SHP77 (cell line): ENCODE measurements around the gene MYRF.

Experiments used
- DNase-seq, 2 experiments: peaks; one replicate each; lab custom pipeline; 2025; lab: John Stamatoyannopoulos, UW

Gene MYRF

DNA sequence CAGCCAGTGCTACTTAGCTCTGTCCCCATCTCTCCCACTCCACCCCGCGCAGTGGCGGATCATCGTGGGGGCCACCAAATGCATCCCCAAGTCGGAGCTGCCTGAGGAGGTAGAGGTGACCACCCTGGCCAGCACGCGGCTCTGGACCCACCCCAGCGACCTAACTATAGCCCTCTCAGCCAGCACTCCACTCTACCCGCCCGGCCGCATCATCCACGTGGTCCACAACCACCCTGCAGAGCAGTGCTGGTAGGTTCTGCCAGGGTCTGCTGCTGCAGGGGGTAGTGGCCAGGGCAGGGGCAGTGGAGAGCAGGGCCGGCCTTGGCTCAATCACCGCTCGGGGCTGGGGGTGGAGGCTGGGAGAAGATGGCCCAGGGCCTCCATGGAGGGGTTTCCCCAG is 13.0 kb upstream of the MYRF start:
- DNase-seq, result no peak

DNA sequence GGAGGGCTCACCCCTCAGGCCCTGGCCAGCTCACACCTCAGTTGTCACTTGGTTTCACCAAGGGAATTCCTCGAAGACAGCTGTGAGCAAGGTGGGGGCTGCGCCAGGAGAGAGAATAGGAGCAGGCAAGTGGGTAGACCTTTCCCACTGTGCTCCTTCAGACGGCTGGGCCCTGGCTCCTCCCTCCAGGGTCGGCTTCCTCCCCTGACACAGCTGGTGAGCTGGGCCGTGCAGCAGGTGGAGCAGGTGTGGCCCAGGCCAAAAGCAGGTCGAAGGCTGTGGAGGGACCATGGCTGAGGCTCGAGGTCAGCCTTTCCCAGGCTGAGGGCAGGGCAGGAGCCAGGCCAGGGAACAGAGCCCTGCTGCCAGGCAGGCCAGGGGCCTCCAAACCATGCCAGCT is 12.5 kb upstream of the MYRF start:
- no peak for DNase-seq

DNA sequence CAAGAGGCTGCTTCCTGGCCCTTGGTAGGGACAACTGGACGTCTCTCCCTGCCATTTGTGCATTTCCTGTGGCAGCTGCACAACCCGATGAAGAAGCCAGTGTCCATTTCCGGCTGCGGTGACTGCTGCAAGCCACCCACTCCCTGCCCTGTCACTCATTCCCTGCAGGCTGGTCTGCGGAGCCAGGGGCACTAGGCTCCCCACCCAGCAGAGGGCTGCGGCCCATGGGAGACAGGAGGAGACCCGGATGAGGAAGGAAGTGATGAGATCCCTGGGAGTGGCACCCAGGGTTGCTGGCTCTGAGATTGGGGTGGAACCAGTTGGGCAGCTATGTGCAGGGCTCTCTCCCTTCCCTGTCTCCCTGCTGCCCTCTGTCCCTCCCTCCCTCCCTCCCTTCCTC is 10.0 kb upstream of the MYRF start:
- DNase-seq, result no peak

DNA sequence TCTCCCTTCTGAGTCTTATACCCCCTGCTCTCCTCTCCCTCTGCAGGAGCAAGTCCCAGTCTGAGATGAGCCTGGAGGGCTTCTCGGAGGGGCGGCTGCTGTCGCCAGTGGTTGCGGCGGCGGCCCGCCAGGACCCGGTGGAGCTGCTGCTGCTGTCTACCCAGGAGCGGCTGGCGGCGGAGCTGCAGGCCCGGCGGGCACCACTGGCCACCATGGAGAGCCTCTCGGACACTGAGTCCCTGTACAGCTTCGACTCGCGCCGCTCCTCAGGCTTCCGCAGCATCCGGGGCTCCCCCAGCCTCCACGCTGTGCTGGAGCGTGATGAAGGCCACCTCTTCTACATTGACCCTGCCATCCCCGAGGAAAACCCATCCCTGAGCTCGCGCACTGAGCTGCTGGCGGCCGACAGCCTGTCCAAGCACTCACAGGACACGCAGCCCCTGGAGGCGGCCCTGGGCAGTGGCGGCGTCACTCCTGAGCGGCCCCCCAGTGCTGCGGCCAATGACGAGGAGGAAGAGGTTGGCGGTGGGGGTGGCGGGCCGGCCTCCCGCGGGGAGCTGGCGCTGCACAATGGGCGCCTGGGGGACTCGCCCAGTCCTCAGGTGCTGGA is 8.8 kb upstream of the MYRF start:
- no peak for DNase-seq

DNA sequence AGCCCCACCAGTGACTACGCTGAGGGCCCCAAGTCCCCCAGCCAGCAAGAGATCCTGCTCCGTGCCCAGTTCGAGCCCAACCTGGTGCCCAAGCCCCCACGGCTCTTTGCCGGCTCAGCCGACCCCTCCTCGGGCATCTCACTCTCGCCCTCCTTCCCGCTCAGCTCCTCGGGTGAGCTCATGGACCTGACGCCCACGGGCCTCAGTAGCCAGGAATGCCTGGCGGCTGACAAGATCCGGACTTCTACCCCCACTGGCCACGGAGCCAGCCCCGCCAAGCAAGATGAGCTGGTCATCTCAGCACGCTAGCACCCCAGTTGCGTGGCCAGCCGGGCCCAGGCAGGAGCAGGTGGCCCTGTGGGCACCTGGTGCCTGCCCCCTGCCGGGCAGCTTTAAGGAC is 8.3 kb upstream of the MYRF start:
- DNase-seq, result no peak

DNA sequence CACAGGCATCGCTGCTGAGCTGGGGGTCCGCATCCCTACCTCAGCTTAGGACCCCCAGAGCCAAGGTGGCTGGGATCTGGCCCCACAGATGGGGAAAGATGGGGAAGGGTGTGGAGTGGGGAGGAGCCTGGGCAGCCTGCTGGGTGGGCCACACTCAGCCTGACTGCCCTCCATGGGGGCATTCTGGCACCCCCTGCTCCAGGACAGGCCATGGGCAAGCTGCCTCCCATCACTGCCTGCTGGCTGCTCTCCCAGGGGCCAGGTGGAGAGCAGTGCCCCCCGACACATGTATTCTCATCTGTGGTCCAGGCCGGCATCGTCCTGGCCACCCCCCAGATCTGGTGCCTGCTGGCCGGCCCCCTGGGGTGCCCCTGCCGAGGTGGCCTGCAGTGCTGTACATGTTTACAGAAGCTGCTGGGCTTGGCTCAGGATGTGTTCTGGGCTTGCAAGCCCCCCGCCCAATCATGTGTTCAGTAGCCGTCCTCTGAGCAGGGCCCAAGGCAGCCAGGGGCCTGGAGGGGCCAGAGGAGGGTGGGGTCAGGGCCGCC is 7.8 kb upstream of the MYRF start:
- no peak for DNase-seq

DNA sequence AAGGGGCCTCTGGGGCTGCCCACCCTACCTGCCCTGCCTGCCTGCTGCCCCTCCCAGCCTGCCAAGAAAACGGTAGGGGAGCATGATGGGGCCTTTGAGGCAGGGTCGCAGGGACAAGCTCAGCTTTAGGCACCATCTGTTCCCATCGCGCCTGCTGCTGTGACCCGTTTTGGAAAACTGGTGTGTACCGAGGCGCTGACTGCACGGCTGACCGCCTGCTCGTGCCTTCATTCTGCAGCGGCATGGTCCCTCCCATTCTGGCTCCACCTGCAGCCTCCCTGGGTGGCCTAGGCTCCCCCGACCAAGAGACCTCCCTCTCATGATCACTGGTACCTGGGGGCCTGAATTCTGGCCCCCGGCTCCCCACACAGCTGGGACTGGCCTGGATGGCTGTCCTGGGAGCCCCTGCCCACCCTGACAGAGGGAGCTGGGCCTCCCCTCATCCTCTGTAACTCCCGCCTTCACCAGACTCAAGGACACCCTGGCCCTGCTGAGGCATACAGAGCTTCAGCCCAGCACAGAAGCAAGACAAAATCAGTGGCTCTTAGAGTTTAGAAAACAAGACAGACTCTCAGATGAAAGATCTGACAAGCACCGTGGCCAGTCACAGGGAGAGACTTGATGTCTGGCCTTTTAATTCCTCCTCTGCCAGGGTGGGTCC is 6.5 kb upstream of the MYRF start:
- DNase-seq, result no peak

DNA sequence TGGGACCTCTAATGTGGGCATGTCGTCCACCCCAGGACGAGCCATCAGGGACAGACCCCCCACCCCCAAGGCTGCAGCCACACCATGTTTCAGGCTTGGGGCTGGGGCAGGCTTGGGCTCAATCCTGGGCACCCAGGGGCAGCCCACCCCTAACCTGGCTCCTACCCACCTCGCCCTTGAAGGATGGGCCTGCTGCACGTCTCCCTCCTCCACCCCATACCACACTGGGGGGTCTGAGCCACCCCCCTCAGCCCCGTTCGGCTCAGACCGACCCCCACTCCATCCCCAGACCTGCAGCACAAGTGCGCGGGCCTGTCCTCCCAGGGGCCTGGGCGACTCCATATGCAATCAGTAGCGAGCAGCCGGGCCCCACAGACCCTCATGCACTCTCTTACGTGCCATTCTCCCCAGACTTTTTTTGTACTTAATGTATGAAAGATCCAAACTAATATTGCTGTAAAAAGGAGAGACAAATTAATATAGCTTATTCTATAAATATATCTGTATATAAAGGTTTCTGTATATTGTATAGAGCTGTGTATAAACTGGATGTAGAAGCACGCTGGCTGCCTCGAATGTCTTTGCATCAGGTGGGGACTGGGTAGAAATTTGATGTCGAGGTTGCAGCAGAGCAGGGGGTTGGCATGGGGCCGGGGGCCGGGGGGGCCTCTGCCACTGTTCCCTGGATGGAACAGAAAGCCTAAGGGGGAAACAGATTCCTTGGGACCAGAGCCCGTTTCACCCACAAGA is 5.8 kb upstream of the MYRF start:
- DNase-seq, result no peak

DNA sequence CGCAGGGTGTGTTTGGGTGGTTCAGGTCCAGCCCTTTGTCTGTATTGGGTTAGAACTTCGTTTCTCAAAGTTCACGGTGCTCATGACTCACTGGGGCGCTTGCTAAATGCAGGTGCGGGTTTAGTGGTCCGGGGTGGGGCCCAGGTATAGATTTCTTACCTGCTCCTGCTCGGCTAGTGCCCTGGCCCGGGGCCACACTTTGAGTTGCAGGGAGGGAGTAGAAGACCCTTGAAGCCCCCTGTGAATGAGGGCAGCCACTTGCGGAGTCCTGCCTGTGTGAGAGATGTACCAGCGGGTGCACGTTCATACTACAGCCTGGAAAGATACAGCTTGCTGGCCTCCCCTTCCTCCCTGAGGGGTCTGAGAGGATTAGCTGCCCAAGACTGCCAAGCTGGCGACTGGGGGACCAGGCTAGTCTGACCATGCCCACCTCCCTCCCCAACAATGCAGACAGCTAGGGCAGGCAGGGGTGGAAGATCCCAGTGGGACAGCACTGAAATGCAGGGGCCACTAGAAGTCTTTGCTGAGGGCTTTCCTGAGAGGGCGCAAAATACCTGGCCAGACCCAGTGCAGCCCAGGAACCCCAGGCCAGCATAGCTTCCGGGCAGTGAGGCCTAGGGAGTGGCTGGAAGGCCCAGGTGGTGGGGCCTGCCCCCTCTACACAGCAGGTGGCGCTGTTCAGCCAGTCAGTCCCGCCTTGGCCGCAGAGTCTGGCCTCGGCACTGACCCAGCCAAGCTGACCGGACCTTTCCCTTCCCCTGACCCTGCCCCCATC is 5.1 kb upstream of the MYRF start:
- peak; percentile 41 to 53 for DNase-seq

DNA sequence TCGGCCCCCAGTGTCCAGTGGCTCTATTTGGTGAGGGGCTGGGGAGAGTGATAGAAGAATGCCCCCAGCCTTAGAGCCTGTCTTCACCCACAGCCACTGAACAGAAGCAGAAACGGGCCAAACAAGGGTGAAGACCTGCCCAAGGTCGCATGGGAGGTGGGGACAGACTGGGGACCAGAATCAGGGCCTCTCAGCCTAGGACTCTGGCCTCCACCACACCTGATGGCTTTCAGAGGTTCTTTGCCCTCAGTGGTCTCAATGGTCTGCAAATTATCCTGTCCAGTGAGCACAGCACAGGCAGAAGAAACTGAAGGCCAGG is 4.5 kb upstream of the MYRF start:
- peak in 1 of 2 experiments; percentile 53 for DNase-seq

DNA sequence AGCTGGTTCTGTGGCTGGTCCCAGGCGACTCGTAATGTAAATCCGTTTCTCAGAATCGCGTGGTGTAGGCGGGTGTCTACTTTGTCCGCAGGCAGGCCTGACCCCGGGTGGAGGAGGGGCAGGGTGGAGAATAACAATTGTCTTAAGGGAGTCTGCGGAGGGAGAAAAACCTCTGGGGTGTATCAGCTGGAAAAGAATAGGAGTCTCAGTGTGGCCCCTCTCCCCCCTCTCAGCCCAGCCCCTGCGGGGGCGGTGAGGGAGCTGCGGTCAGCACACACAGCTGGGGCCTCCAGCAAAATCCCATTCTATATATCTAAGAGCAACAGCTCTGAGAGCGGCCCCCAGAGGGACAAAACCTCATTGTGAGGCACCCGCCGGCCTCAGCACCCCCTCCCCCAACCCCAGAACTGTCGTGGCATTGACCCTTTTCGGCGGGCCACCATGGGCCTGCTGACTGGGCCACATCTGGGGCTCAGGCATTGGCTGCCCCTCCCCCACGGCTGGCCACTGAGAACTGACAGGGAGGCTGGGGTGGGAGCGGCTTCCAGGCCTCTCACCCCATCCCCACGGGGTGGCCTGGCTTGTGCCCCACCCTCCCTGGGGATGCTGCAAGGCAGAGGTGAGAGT is 2.7 kb upstream of the MYRF start:
- DNase-seq, result no peak

DNA sequence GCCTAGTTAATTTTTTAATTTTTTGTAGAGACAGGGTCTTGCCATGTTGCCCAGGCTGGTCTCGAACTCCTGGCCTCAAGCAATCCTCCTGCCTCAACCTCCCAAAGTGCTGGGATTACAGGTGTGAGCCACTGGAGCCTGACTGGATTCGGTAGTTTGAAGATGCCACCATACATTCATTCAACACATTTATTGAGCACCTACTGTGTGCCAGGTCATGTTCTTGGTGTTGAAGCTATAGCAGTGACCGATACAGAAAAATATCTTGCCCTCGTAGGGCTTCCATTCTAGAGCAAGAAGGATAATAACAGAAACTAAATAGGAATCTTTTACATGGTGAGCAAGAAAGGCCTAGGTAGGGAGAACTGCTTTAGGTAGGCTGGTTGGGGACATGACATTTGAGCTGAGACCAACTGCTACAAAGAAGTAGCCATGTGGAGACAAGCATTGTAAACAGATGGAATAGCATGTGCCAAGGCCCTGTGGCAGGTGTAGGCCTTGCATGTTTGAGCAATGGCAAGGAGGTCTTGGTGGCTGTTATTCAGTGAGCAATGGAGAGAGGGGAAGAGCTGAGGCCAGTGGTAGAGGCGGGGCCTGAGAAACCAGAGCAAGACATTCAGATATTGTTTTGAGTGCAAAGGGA is 1.7 kb upstream of the MYRF start:
- DNase-seq, result no peak

DNA sequence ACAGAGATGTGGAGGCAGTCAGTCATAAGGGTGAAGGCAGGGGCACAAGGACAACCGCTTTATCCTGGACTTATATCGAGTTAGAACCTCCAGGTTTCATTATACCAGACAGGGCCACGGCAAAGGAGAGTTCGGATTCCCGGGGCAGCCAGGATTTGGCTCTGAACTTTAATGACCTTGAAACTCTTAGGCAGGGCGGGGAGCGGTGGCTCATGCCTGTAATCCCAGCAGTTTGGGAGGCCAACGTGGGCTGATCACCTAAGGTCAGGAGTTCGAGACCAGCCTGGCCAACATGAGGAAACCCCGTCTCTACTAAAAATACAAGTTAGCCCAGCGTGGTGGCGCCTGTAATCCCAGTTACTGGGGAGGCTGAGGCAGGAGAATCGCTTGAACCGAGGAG is 1.1 kb upstream of the MYRF start:
- no peak for DNase-seq

DNA sequence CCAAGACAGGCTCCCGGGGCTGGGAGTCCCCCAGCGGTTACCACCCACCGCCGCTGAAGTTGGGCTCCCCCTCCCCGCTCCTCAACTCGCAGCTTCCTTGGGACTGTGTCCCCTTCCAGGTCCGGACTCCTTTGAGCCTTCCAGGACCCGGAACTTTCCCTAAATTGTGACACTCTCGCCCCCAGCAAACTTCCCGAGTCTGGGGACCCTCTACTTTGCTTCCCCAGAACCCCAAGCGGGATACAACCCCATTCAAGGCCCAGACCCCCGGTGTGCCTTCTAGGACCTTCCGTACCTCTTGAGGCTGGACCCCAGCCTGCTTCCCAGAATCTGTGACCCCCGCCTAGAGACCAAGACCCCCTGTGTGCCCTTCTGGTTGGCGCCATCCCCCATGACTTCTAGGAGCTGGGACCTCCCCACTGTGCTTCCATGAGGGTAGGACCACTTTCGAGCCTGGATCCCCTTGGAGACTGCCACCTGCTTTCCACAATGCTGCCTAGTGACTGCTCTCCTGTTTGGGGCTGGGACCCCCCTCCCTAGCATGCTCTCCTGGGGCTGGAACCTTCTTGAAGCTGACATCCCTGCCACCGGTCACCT is 587 bp downstream of the MYRF start:
- no peak for DNase-seq

DNA sequence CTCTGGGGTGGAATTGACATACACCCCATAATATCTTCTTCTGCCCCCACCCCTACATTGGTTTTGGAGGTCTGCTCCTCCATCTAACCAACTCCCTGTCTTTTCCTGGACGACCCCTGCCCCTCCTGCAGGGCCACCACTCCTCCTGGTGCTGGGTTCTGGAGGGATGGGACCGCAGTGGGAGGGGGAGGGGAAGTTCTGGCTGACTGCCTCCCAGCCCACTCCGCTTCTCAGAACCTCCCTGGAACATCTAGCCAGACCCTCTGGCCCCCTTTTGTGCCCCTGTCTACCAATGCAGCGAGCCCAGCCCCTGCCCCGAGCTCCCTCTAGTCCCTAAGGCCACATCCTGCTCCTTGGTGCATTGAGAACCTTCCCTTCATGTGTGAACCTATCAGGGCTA is 1.2 kb downstream of the MYRF start:
- no peak for DNase-seq

DNA sequence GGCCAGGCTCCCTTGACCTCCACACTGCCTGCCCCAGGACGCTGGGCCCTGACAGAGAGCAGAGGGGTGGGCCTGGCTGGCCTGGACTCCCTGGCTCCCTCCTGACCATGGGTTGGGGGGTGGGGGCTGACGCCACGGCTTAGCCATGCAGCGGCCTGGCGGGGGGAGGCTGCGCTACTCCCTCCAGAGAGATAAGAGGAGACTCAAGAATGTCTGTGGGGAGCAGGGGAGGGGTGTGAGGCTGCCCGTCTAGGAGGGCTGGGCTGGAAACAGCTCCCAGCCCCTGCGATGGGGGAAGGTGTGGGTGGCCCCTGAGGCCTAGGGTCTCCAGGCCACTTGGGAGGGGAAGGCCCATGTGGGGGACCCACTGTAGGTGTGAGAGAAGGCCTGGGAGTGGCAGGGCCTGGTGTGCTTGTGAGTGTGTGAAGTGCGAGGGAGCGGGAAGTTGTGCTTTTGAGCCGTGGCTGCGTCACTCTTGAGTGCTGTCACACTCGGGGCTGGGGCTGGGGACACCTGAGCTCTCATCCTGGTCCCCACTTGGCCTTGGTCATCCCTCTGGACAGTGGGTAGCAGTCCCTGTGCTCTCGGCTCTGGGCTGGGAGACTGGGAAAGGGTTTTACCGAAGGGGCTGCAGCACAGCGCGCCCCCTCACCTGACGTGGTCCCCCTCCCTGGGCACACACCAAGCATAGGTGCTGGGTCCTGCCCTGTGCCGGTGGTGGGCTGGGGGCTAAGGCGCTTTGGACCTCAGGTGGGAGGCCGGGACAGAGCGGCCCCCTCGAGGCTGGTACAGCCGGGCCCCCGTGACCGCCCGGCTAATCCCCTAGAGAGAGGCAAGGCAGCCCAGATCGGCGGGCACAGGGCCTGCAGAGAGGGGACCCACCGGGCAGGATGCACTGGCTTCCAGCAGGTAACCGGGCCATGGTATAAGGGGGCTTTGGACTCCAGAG is 2.4 kb downstream of the MYRF start:
- no peak for DNase-seq

DNA sequence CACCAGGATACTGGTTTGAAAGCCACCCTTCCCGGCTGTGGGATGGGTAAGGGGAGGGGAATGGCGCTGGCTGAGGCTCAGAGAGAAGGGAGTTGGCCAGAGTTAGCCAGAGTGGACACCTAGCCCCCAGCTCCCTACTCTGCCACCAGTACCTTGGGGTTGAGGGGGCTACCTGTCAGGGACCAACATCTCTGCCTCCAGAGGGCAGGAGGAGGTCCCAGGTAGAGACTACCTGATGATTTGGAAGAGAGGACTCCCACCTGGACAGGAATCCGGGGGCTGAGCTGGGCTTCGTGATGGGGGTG is 3.7 kb downstream of the MYRF start:
- no peak for DNase-seq

DNA sequence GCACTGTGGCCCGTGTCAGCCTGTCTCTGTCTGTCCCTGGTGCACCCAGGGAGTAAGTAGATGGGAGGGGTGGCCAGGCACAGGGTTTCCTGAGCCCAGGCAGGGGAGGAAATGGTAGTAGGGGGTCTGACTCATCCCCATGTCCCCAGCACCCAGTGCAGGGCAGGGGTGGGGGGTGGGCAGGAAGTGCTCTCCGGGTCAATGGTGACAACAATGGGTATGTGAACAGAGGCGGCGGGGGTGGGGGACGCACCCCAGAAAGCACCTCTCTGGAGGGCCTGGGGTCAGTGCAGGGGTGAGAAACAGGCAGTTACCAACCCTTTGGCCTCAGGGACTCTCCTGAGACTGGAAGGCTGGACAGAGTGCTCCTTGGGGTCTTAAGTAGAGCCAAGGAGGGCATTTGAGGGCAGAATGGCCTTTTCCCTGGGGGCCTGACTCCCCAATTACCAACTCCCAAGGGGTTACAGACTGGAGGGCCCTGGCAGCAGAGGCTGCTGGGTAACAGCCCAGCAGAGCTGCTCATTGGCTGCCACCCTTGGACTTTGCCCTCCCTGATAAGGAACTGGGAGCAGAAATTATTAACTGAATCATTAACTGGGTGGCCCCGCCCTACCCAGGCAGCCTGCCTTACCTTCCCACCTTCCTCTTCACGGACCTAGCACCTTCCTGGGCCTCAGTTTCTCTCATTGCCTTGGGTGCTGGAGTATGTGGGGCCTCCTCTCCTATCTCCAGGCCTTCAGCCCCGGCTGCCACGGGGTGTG is 4.2 kb downstream of the MYRF start:
- no peak for DNase-seq

DNA sequence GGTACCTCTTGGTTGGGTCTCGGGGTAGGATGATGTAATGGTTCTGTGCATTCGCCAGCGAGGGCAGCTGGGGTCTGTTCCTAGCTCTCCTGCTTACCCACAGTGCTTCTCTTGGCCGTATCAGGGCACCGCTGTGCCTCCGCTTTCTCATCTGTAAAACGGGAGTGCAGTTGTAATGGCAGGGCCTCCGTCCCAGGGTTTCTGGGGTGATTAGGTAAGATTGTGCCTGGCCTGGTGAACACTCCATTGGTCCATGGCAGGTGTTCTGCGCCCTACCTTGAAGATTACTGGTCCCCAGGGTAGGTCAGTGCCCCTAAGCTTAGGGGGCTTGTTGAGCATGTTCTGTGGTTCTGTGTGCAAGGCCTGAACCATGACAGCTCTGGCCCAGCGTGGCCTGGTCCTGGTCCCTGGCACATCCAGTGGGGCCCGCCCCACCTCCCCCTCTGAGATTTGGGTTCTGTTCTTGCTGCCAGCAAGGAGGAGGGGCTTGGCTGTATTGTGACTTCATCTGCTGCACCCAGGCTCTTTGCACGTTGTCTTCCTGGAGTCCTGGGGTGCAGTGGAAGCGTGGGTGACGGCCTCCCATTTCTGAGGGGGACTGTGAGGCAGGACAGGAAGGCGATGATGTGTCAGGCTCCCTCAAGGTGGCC is 4.9 kb downstream of the MYRF start:
- DNase-seq, result no peak
